MCF 10A (cell line): ENCODE data around the gene SEZ6L2. TPM values are rescaled to one million over a fixed set of nuclear protein-coding genes. Genes with fewer than 3 reads are reported as not detected.
"Not testable (repeated sequence)": the region's sequence is repeated elsewhere in the genome, so short reads cannot be mapped to it uniquely, and the experiment has no call there.

ENCODE experiments used
- BruUV-seq: library from RNA; stranded (reverse); fragments of 400-500 nt; replicated peaks from 2 replicates; lab custom pipeline; 2021; lab: Mats Ljungman, UMichigan
- CTCF ChIA-PET: fragments of 300-600 bp; sonication (Branson Sonifier 250); formaldehyde crosslinking; extraction: SDS; loops from one replicate; lab custom pipeline; 2021; ENCODE audit warnings: antibody characterized with exemption, inconsistent platforms; lab: Yijun Ruan, JAX
- POLR2A ChIA-PET: fragments of 300-600, 350-650 bp; sonication (Branson Sonifier 250); formaldehyde crosslinking; extraction: SDS; loops from one replicate; lab custom pipeline; 2020; ENCODE audit warnings: antibody characterized with exemption, inconsistent platforms; lab: Yijun Ruan, JAX
- DNase-seq: peaks from one replicate; pipeline ENCODE4 v3.0.0-alpha.2; 2018; ENCODE audit not compliant: unreplicated experiment
- H3K27ac Mint-ChIP-seq: one replicate; pipeline ENCODE4 v1.8.0; 2022; ENCODE audit warnings: mild to moderate bottlenecking, low read depth, mixed read lengths; ENCODE audit not compliant: unreplicated experiment
- H3K27me3 Mint-ChIP-seq: one replicate; pipeline ENCODE4 v1.8.0; 2022; ENCODE audit warnings: mixed read lengths; ENCODE audit not compliant: insufficient read depth, unreplicated experiment
- H3K36me3 Mint-ChIP-seq: one replicate; pipeline ENCODE4 v1.8.0; 2022; ENCODE audit warnings: mild to moderate bottlenecking, moderate library complexity, mixed read lengths; ENCODE audit not compliant: insufficient read depth, unreplicated experiment
- H3K4me1 Mint-ChIP-seq: one replicate; pipeline ENCODE4 v1.8.0; 2022; ENCODE audit warnings: mixed read lengths; ENCODE audit not compliant: insufficient read depth, unreplicated experiment
- H3K4me3 Mint-ChIP-seq: one replicate; pipeline ENCODE4 v1.8.0; 2022; ENCODE audit warnings: mild to moderate bottlenecking, moderate library complexity, mixed read lengths; ENCODE audit not compliant: unreplicated experiment
- H3K9me3 Mint-ChIP-seq: one replicate; pipeline ENCODE4 v1.8.0; 2022; ENCODE audit warnings: mixed read lengths; ENCODE audit not compliant: unreplicated experiment
- CTCF ChIP-seq: fragments of 200-600 bp; IDR thresholded peaks from one replicate; pipeline ENCODE4 v1.8.0; 2022; ENCODE audit warnings: antibody characterized with exemption, mild to moderate bottlenecking; ENCODE audit not compliant: unreplicated experiment
- intact Hi-C: fragments of 100-400 bp; cut with micrococcal nuclease; formaldehyde crosslinking; loops from 2 replicates; pipeline ENCODE4 v1.14.1; 2022
- total RNA-seq: library from RNA; stranded (reverse); gene quantifications from 2 replicates; pipeline ENCODE4 v1.2.3, GENCODE V29; 2022

The SEZ6L2 gene
- total RNA-seq, 1 experiment from 2014 or later: 1.9 TPM

GRCh38 chr16:29876217-29876593 is 23.1 kb downstream of the SEZ6L2 start:
- Mint-ChIP-seq H3K4me3 (no peak overlapping the region), H3K4me1 (no peaks in the 10 kb centered on the region), H3K36me3 (peaks cover 7% of the 10 kb centered on the region), H3K27me3 (peaks cover 10% of the 10 kb centered on the region), H3K9me3 (no peaks in the 10 kb centered on the region), H3K27ac (no peak overlapping the region)
- DNase-seq: no peak
- CTCF ChIA-PET: interaction anchor here (0.6 kb wide), 1 partner anchor 13 kb away, joined by 4 read pairs; no protein-coding TSS in a partner anchor
- BruUV-seq: no TSS peak
- no peak for TF ChIP-seq CTCF
- POLR2A ChIA-PET: no interaction called here
- intact Hi-C loops: no loop called here

- no peak overlapping the region for H3K27ac Mint-ChIP-seq
- no peaks in the 10 kb centered on the region for H3K9me3 Mint-ChIP-seq
- ChIA-PET POLR2A (no interaction called here), CTCF (interaction anchor here (0.6 kb wide), 2 partner anchors 9 to 739 kb away, joined by 3 to 5 read pairs; no protein-coding TSS in a partner anchor)
- peaks cover 10% of the 10 kb centered on the region for H3K27me3 Mint-ChIP-seq
- no peaks in the 10 kb centered on the region for H3K4me1 Mint-ChIP-seq
- H3K4me3 Mint-ChIP-seq: no peak overlapping the region
- intact Hi-C loops: no loop called here
- no peak for DNase-seq
- peaks cover 7% of the 10 kb centered on the region for H3K36me3 Mint-ChIP-seq
- TF ChIP-seq CTCF: no peak
- BruUV-seq: no TSS peak
These were observed 24.1 kb downstream of the SEZ6L2 start for GRCh38 chr16:29875206-29875605.

- H3K36me3 Mint-ChIP-seq: peaks cover 7% of the 10 kb centered on the region
- H3K9me3 Mint-ChIP-seq: no peaks in the 10 kb centered on the region
- BruUV-seq: no TSS peak
- DNase-seq: no peak
- no peak for TF ChIP-seq CTCF
- H3K27ac Mint-ChIP-seq: no peak overlapping the region
- intact Hi-C loops: no loop called here
- peaks cover 10% of the 10 kb centered on the region for H3K27me3 Mint-ChIP-seq
- no peaks in the 10 kb centered on the region for H3K4me1 Mint-ChIP-seq
- ChIA-PET CTCF (interaction anchor here (0.6 kb wide), 1 partner anchor 54 kb away, joined by 3 read pairs; no protein-coding TSS in a partner anchor), POLR2A (no interaction called here)
- no peak overlapping the region for H3K4me3 Mint-ChIP-seq
These were observed 26.0 kb downstream of the SEZ6L2 start for GRCh38 chr16:29873319-29873718.

GRCh38 chr16:29871822-29872546 is 27.4 kb downstream of the SEZ6L2 start:
- POLR2A ChIA-PET: interaction anchor here (1.0 kb wide), 1 partner anchor 101 kb away, joined by 3 read pairs; the partner anchor contains the start of gene TAOK2
- no peak for DNase-seq
- Mint-ChIP-seq H3K27ac (no peak overlapping the region), H3K27me3 (peaks cover 10% of the 10 kb centered on the region), H3K4me3 (no peak overlapping the region), H3K4me1 (no peaks in the 10 kb centered on the region), H3K9me3 (no peaks in the 10 kb centered on the region), H3K36me3 (no peaks in the 10 kb centered on the region)
- BruUV-seq: no TSS peak
- CTCF ChIA-PET: interaction anchor here (0.7 kb wide), 1 partner anchor 55 kb away, joined by 3 read pairs; no protein-coding TSS in a partner anchor
- intact Hi-C loops: no loop called here
- TF ChIP-seq CTCF: no peak

- H3K36me3 Mint-ChIP-seq, intact Hi-C loops, H3K4me1 Mint-ChIP-seq, H3K4me3 Mint-ChIP-seq, H3K27ac Mint-ChIP-seq, H3K9me3 Mint-ChIP-seq, CTCF ChIA-PET, BruUV-seq, DNase-seq, H3K27me3 Mint-ChIP-seq: not testable (repeated sequence)
- POLR2A ChIA-PET: interaction anchor here (0.6 kb wide), 1 partner anchor 125 kb away, joined by 3 read pairs; no protein-coding TSS in a partner anchor
These were observed 30.3 kb downstream of the SEZ6L2 start for GRCh38 chr16:29869067-29869466.
